SK-N-SH (cell line): ENCODE measurements around the gene PACSIN2. TPM values are rescaled to one million over a fixed set of nuclear protein-coding genes. Genes with fewer than 3 reads are reported as not detected.

Experiments
- CTCF ChIA-PET: fragments of 300-600, 350-600 bp; formaldehyde crosslinking; extraction: SDS; loops from one replicate; lab custom pipeline; 2021; lab: Yijun Ruan, JAX
- POLR2A ChIA-PET: fragments of 350-600 bp; sonication (Branson Sonifier 250); formaldehyde crosslinking; extraction: SDS; loops from one replicate; lab custom pipeline; 2020; ENCODE audit warnings: antibody characterized with exemption, inconsistent platforms; lab: Yijun Ruan, JAX
- DNase-seq: peaks from one replicate; pipeline ENCODE4 v3.0.0; 2012
- H2AFZ ChIP-seq: fragments of 200-600 bp; sonication (generic); 2 replicates; pipeline ENCODE4 v1.8.1; 2016; ENCODE audit warnings: antibody characterized with exemption, mild to moderate bottlenecking, low read depth
- H3F3A ChIP-seq: fragments of 200-600 bp; sonication (generic); replicated peaks from 2 replicates; pipeline ENCODE3; 2016; ENCODE audit warnings: antibody characterized with exemption, mild to moderate bottlenecking; ENCODE audit not compliant: insufficient read depth
- H3K27ac ChIP-seq, 2 experiments: fragments of 200-500 bp in 1 of 2; fragments of 200-600 bp in 1 of 2; sonication (Bioruptor generic) in 1 of 2; sonication (generic), shearing (Covaris generic) in 1 of 2; 2 replicates each; pipeline versions ENCODE4 v1.5.1 to v1.6.1; 2014 to 2016; ENCODE audit warnings: low read depth in 2 of 2, inconsistent platforms in 1 of 2, low read length in 1 of 2, mild to moderate bottlenecking in 1 of 2, mixed read lengths in 1 of 2
- H3K27me3 ChIP-seq: fragments of 200-600 bp; sonication (generic), shearing (Covaris generic); 2 replicates; pipeline ENCODE4 v1.6.1; 2016; ENCODE audit warnings: mixed run types; ENCODE audit not compliant: insufficient read depth
- H3K36me3 ChIP-seq, 2 experiments: fragments of 200-500 bp in 1 of 2; fragments of 200-600 bp in 1 of 2; sonication (Bioruptor generic) in 1 of 2; sonication (generic) in 1 of 2; replicated peaks in 1 of 2; 2 replicates each; pipeline versions ENCODE3 to v1.5.1; 2014 to 2016; ENCODE audit warnings: low read length in 1 of 2, mild to moderate bottlenecking in 1 of 2; ENCODE audit not compliant: insufficient read depth in 2 of 2, control insufficient read depth in 1 of 2
- H3K4me1 ChIP-seq, 2 experiments: fragments of 200-500 bp in 1 of 2; fragments of 200-600 bp in 1 of 2; sonication (Bioruptor generic) in 1 of 2; sonication (generic), shearing (Covaris generic) in 1 of 2; 2 replicates each; pipeline versions ENCODE4 v1.5.1 to v1.6.1; 2014 to 2016; ENCODE audit warnings: low read depth in 1 of 2, low read length in 1 of 2, mixed run types in 1 of 2; ENCODE audit not compliant: insufficient read depth in 2 of 2, control insufficient read depth in 1 of 2
- H3K4me2 ChIP-seq: fragments of 200-600 bp; sonication (generic), shearing (Covaris generic); 2 replicates; pipeline ENCODE4 v1.6.1; 2017; ENCODE audit warnings: mixed run types
- H3K4me3 ChIP-seq, 2 experiments: fragments of 200-500 bp in 1 of 2; fragments of 200-600 bp in 1 of 2; sonication (Bioruptor generic) in 1 of 2; sonication (generic), shearing (Covaris generic) in 1 of 2; 2 replicates each; pipeline versions ENCODE4 v1.5.1 to v1.8.1; 2014 to 2016; ENCODE audit warnings: low read depth in 2 of 2, inconsistent platforms in 1 of 2, low read length in 1 of 2, mild to moderate bottlenecking in 1 of 2, mixed read lengths in 1 of 2, moderate library complexity in 1 of 2
- H3K79me2 ChIP-seq: fragments of 200-600 bp; sonication (generic); 2 replicates; pipeline ENCODE4 v1.8.1; 2017; ENCODE audit warnings: mild to moderate bottlenecking; ENCODE audit not compliant: insufficient read depth
- H3K9ac ChIP-seq: fragments of 200-600 bp; sonication (generic); 2 replicates; pipeline ENCODE4 v1.6.1; 2017; ENCODE audit warnings: mixed run types
- H3K9me2 ChIP-seq: fragments of 200-600 bp; sonication (generic); 2 replicates; pipeline ENCODE4 v1.6.1; 2017; ENCODE audit warnings: mixed run types
- H3K9me3 ChIP-seq: fragments of 200-600 bp; sonication (generic); 2 replicates; pipeline ENCODE4 v1.6.1; 2017; ENCODE audit warnings: mixed run types, mild to moderate bottlenecking, moderate library complexity
- H4K20me1 ChIP-seq: fragments of 200-600 bp; sonication (generic); 2 replicates; pipeline ENCODE4 v1.6.1; 2017; ENCODE audit warnings: mild to moderate bottlenecking, mixed run types; ENCODE audit not compliant: insufficient read depth
- CHD2 ChIP-seq: fragments of 150-350 bp; IDR thresholded peaks from 2 replicates; pipeline ENCODE4 v1.6.1; 2018; ENCODE audit warnings: low read length; ENCODE audit not compliant: partially characterized antibody
- CTCF ChIP-seq: fragments of 200-600 bp; sonication (generic); IDR thresholded peaks from 2 replicates; pipeline ENCODE4 v1.6.1; 2017; ENCODE audit warnings: antibody characterized with exemption, mild to moderate bottlenecking, moderate library complexity
- ELF1 ChIP-seq: IDR thresholded peaks from 2 replicates; pipeline ENCODE4 v1.4.0; 2012
- EP300 ChIP-seq, 2 experiments: IDR thresholded peaks; 2 replicates each; pipeline versions ENCODE4 v1.4.0 to v1.6.1; 2012; ENCODE audit warnings: borderline replicate concordance in 1 of 2, low read depth in 1 of 2, low read length in 1 of 2
- EZH2phosphoT487 ChIP-seq: fragments of 200-600 bp; sonication (generic); IDR thresholded peaks from 2 replicates; pipeline ENCODE4 v1.6.1; 2017; ENCODE audit warnings: low read depth, mixed run types, mild to moderate bottlenecking, antibody characterized with exemption, moderate library complexity, borderline replicate concordance
- FOSL2 ChIP-seq: IDR thresholded peaks from 2 replicates; pipeline ENCODE4 v1.4.0; 2012; ENCODE audit warnings: low read depth, mild to moderate bottlenecking, moderate library complexity, borderline replicate concordance
- FOXJ3 ChIP-seq: sonication (generic); formaldehyde crosslinking; IDR thresholded peaks from 2 replicates; pipeline ENCODE4 v1.5.1; 2020; ENCODE audit warnings: mild to moderate bottlenecking, missing genetic modification reagents
- FOXM1 ChIP-seq: IDR thresholded peaks from 2 replicates; pipeline ENCODE4 v1.4.0; 2012; ENCODE audit warnings: low read depth, mild to moderate bottlenecking
- GABPA ChIP-seq: IDR thresholded peaks from 2 replicates; pipeline ENCODE4 v1.4.0; 2012; ENCODE audit warnings: low read depth, mild to moderate bottlenecking
- GATA2 ChIP-seq: sonication (generic); formaldehyde crosslinking; IDR thresholded peaks from 2 replicates; pipeline ENCODE4 v1.5.0; 2020; ENCODE audit warnings: mild to moderate bottlenecking, missing genetic modification reagents
- IRF3 ChIP-seq: fragments of 150-350 bp; IDR thresholded peaks from 2 replicates; pipeline ENCODE4 v1.6.1; 2016; ENCODE audit warnings: mild to moderate bottlenecking, low read depth, low read length
- JUND ChIP-seq: IDR thresholded peaks from 2 replicates; pipeline ENCODE4 v1.4.0; 2012
- MAX ChIP-seq: IDR thresholded peaks from 2 replicates; pipeline ENCODE4 v1.4.0; 2012; ENCODE audit warnings: low read depth
- MXI1 ChIP-seq: IDR thresholded peaks from 2 replicates; pipeline ENCODE4 v1.6.1; 2012; ENCODE audit warnings: mild to moderate bottlenecking, low read depth, low read length, improper control_type of control experiment
- NFIC ChIP-seq: IDR thresholded peaks from 2 replicates; pipeline ENCODE4 v1.4.0; 2012; ENCODE audit warnings: borderline replicate concordance
- NRF1 ChIP-seq: IDR thresholded peaks from 2 replicates; pipeline ENCODE4 v1.6.1; 2012; ENCODE audit warnings: low read depth, mild to moderate bottlenecking, low read length
- PBX3 ChIP-seq: IDR thresholded peaks from 2 replicates; pipeline ENCODE4; 2012
- POLR2AphosphoS5 ChIP-seq: IDR thresholded peaks from 2 replicates; pipeline ENCODE4 v1.6.1; 2012; ENCODE audit warnings: low read depth, low read length
- RAD21 ChIP-seq: IDR thresholded peaks from 2 replicates; pipeline ENCODE4 v1.6.1; 2012; ENCODE audit warnings: mild to moderate bottlenecking, low read length
- RCOR1 ChIP-seq: fragments of 150-350 bp; IDR thresholded peaks from 2 replicates; pipeline ENCODE4 v1.6.1; 2017; ENCODE audit warnings: antibody characterized with exemption, low read length
- RFX5 ChIP-seq: IDR thresholded peaks from 2 replicates; pipeline ENCODE4 v1.6.1; 2012; ENCODE audit warnings: mild to moderate bottlenecking, improper control_type of control experiment, low read length
- RXRA ChIP-seq: IDR thresholded peaks from 2 replicates; pipeline ENCODE4 v1.4.0; 2012; ENCODE audit warnings: low read depth, mild to moderate bottlenecking, borderline replicate concordance
- SIN3A ChIP-seq: IDR thresholded peaks from 2 replicates; pipeline ENCODE4 v1.6.1; 2012; ENCODE audit warnings: low read depth, mild to moderate bottlenecking, low read length, moderate library complexity, borderline replicate concordance
- SMC3 ChIP-seq: IDR thresholded peaks from 2 replicates; pipeline ENCODE4 v1.6.1; 2012; ENCODE audit warnings: low read depth, low read length, improper control_type of control experiment
- TAF1 ChIP-seq: IDR thresholded peaks from 2 replicates; pipeline ENCODE4 v1.6.1; 2012; ENCODE audit warnings: low read depth, mild to moderate bottlenecking, low read length, moderate library complexity, borderline replicate concordance
- TCF12 ChIP-seq: IDR thresholded peaks from 2 replicates; pipeline ENCODE4 v1.4.0; 2012
- TEAD4 ChIP-seq: IDR thresholded peaks from 2 replicates; pipeline ENCODE4 v1.4.0; 2012; ENCODE audit warnings: mild to moderate bottlenecking, borderline replicate concordance; ENCODE audit not compliant: insufficient read depth
- USF2 ChIP-seq: fragments of 150-350 bp; IDR thresholded peaks from 2 replicates; pipeline ENCODE4 v1.6.1; 2017; ENCODE audit warnings: antibody characterized with exemption, low read length, low read depth, borderline replicate concordance
- ZBTB33 ChIP-seq: IDR thresholded peaks from 2 replicates; pipeline ENCODE4 v1.4.0; 2012; ENCODE audit warnings: low read depth, borderline replicate concordance
- WGBS: methylation state at CpG from one replicate; pipeline ENCODE4 v1.1.6; 2017; ENCODE audit warnings: low lambda C conversion rate; 5-methylcytosine and 5-hydroxymethylcytosine counted together
- polyA plus RNA-seq, 3 experiments: library from polyadenylated mRNA; depleted of rRNA; stranded (reverse); fragments of >200 nt; gene quantifications; 2 replicates each; pipeline ENCODE4 v1.2.3, GENCODE V29; 2012

PACSIN2 gene
- polyA plus RNA-seq, 1 of the 3 experiments (the other 2 are of a cell fraction): 60.5 TPM

- no peak overlapping the region for H3K4me2 ChIP-seq
- WGBS: 12% methylated on average over 4 of the region's 4 CpGs
- H3K36me3 ChIP-seq: no peaks in the 10 kb centered on the region
- H2AFZ ChIP-seq: no peak overlapping the region
- no peaks in the 10 kb centered on the region for H3K27me3 ChIP-seq
- H3K4me3 ChIP-seq: no peak overlapping the region
- no peak for DNase-seq
- peak overlapping the region; percentile 11; the same call in 1 of the 2 replicates for H3K9ac ChIP-seq
- peaks cover 5% of the 10 kb centered on the region for H3F3A ChIP-seq
- H3K9me3 ChIP-seq: no peaks in the 10 kb centered on the region
- POLR2A ChIA-PET: no interaction called here
- H4K20me1 ChIP-seq: no peaks in the 10 kb centered on the region
- no peaks in the 10 kb centered on the region for H3K79me2 ChIP-seq
- CTCF ChIA-PET: no interaction called here
- no peaks in the 10 kb centered on the region for H3K4me1 ChIP-seq
- H3K9me2 ChIP-seq: no peaks in the 10 kb centered on the region
- H3K27ac ChIP-seq: peak overlapping the region in 1 of 2 experiments; percentile 95; a peak in 2 of 4 replicates
- no peak for TF ChIP-seq NRF1
- no peak for TF ChIP-seq RAD21
- TF ChIP-seq PBX3: peak; percentile 47
- no peak for TF ChIP-seq TEAD4
- peak; percentile 49 for TF ChIP-seq TCF12
- no peak for TF ChIP-seq FOXJ3 (CRISPR knock-in tag)
- no peak for TF ChIP-seq SIN3A
- peak; percentile 17; the same call in 1 of the 2 replicates for TF ChIP-seq MAX
- peak; percentile 50; the same call in 1 of the 2 replicates for TF ChIP-seq FOSL2
- no peak for TF ChIP-seq FOXM1
- TF ChIP-seq ELF1: no peak
- no peak for TF ChIP-seq SMC3
- TF ChIP-seq MXI1: no peak
- no peak for TF ChIP-seq IRF3
- TF ChIP-seq CTCF: no peak
- TF ChIP-seq CHD2: no peak
- TF ChIP-seq JUND: peak; percentile 57; the same call in 1 of the 2 replicates
- TF ChIP-seq NFIC: no peak
- no peak for TF ChIP-seq GATA2
- TF ChIP-seq RCOR1: no peak
- no peak for TF ChIP-seq RFX5
- no peak for TF ChIP-seq POLR2AphosphoS5
- no peak for TF ChIP-seq RXRA
- TF ChIP-seq USF2: no peak
- TF ChIP-seq ZBTB33: no peak
- TF ChIP-seq TAF1: no peak
- no peak for TF ChIP-seq EP300 (IDR thresholded peaks at IDR 0.05; ENCODE audit: borderline replicate concordance in 1 of 2, low read depth in 1 of 2, low read length in 1 of 2)
- TF ChIP-seq GABPA: no peak
- TF ChIP-seq EZH2phosphoT487: no peak
These were observed 151.5 kb downstream of the PACSIN2 start for GRCh38 chr22:42863349-42863961.
